ENCODE measurements around the gene EPG5. TPM values are rescaled to one million over a fixed set of nuclear protein-coding genes. Genes with fewer than 3 reads are reported as not detected.
"Not testable (repeated sequence)": the region's sequence is repeated elsewhere in the genome, so short reads cannot be mapped to it uniquely, and the experiment has no call there.

The EPG5 gene
- total and polyA plus RNA-seq, 12 donors, result 6.5 to 26.3 (median 20.4) TPM

DNA sequence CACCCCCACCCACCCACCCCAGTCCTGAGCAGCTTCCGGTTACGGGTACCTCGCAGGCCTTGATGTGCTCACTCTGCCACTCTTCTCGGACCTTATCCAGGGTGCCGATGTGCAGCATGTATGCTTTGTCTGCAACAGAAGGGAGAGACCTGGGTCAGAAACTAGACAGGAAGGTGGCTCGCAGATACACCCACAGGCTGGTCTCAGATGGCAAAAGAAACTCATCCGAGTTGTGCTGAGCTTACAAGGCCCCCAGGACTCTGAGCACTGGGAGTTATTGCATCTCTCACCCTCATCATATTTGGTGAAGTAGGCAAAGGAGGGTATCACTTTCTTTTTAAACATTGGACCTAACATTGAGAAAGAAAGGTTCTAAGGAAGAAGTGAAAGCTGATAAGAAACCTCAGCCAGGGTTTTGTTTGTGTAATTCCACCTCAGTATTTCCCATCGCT lies 30.6 kb upstream of the EPG5 start:
- DNase-seq, result no peak
- WGBS, 2 donors, result 73 to 76% methylated on average over 6 to 8 of the region's 8 CpGs
- no peaks in the 10 kb centered on the region for H3K36me3 ChIP-seq

DNA sequence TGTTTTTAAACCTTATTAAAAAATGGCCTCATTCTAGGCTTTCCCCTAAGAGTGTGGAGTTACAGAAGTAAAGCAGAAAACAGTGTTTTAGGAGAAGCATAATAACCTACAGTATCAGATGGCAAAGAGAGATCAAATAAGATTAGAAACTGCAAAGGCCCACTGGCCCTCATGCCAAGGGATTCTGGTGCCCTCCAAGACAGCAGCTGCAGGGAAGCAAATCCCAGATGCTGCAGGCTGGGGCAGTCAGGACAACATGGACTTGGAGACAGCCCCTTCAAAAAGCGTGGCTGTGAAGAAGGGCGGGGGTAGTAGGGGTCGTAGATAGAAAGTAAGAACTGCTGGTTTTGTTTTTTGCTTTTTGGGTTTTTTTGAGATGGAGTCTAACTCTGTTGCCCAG lies 28.3 kb upstream of the EPG5 start:
- intact Hi-C loops (cut with DNase I), result no loop called here
- ATAC-seq (no peak), DNase-seq (no peak)
- WGBS, 2 donors, result 95% methylated on average over 3 of the region's 3 CpGs
- Histone ChIP-seq H3K27ac (no peak overlapping the region), H3K36me3 (peaks cover 0 to 14% (median 0%) of the 10 kb centered on the region in 9 donors), H3K4me3 (no peak overlapping the region), H3K4me1 (peaks cover 0 to 15% (median 0%) of the 10 kb centered on the region in 9 donors), H3K27me3 (no peaks in the 10 kb centered on the region), H3K9me3 (no peaks in the 10 kb centered on the region)
- TF ChIP-seq, protein P1, sequence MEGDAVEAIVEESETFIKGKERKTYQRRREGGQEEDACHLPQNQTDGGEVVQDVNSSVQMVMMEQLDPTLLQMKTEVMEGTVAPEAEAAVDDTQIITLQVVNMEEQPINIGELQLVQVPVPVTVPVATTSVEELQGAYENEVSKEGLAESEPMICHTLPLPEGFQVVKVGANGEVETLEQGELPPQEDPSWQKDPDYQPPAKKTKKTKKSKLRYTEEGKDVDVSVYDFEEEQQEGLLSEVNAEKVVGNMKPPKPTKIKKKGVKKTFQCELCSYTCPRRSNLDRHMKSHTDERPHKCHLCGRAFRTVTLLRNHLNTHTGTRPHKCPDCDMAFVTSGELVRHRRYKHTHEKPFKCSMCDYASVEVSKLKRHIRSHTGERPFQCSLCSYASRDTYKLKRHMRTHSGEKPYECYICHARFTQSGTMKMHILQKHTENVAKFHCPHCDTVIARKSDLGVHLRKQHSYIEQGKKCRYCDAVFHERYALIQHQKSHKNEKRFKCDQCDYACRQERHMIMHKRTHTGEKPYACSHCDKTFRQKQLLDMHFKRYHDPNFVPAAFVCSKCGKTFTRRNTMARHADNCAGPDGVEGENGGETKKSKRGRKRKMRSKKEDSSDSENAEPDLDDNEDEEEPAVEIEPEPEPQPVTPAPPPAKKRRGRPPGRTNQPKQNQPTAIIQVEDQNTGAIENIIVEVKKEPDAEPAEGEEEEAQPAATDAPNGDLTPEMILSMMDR (IDR thresholded peaks at IDR 0.05), result no peak

More for the DNA sequence above, 30.6 kb upstream of the EPG5 start:
- Histone ChIP-seq H3K27ac (peak overlapping the region in 1 of 10 donors; percentile 48), H3K4me3 (no peak overlapping the region), H3K4me1 (peaks cover 0 to 21% (median 0%) of the 10 kb centered on the region in 9 donors), H3K9me3 (peaks cover 0 to 15% (median 0%) of the 10 kb centered on the region in 11 donors), H3K27me3 (no peaks in the 10 kb centered on the region)
- intact Hi-C loops (cut with DNase I), result no loop called here
- ATAC-seq, result no peak
- TF ChIP-seq, protein P1 (IDR thresholded peaks at IDR 0.05), result no peak

DNA sequence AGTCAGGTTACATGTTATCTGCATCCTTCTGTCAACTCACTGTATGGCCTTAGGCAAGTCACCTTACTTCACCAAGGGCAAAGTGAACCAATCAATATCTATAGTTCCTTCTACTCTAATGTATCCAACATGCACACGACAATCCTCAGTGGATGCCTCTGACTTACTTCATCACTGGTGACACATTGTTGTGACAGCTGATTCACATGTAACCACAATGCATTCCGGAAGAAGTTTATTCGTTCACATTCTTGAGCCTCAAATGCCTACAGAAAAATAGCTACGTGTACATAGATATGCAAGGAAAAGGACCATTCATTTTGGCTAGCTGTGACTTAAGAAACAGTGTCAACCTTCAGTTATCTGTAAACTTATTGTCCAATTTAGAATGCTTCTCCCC lies 26.3 kb upstream of the EPG5 start:
- no peak for DNase-seq
- intact Hi-C loops (cut with DNase I), result no loop called here
- H3K36me3 ChIP-seq, result peaks cover 0 to 29% (median 0%) of the 10 kb centered on the region in 9 donors
- 82 to 87% methylated on average over 4 of the region's 4 CpGs for WGBS, 2 donors
- no peaks in the 10 kb centered on the region for H3K9me3 ChIP-seq
- no peak overlapping the region for H3K4me3 ChIP-seq
- TF ChIP-seq, protein P1 (IDR thresholded peaks at IDR 0.05), result no peak
- no peak overlapping the region for H3K27ac ChIP-seq
- no peak for ATAC-seq
- no peaks in the 10 kb centered on the region for H3K27me3 ChIP-seq
- H3K4me1 ChIP-seq, result peaks cover 0 to 8% (median 0%) of the 10 kb centered on the region in 9 donors

DNA sequence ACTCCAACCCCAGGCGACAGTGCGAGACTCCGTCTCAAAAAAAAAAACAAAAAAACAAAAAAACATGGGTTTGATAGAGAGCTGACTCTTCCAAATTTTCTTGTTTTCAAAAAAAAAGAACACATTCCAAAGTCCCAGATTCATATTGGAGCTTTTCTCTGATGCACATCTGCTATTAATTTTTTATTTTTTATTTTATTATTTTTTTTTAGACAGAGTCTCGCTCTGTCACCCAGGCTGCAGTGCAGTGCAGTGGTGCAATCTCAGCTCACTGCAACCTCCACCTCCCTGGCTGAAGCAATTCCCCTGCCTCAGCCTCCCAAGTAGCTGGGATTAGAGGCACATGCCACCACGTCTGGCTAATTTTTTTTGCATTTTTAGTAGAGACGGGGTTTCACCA lies 25.4 kb upstream of the EPG5 start:
- H3K36me3 ChIP-seq, result peaks cover 0 to 35% (median 0%) of the 10 kb centered on the region in 9 donors

DNA sequence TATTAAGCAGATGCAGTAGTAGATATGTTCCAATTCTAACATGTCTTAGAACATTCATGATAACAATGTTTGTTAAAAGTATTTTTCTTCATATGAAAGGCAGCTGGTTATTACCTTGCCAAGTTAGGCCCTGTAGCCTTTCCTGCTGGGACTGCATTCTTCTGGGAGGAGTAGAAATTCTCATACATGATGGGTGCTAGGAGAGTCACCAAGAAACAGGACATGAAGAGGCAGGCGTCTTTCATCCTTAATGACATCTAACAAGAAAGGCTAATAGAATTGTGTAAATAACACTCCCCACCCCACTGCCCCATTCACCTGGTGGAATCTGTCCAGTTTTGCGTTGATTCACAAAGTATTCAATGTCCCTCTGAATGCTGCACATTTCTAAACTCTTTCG lies 24.7 kb upstream of the EPG5 start:
- TF ChIP-seq, protein P1 (IDR thresholded peaks at IDR 0.05), result no peak
- DNase-seq, result no peak
- WGBS, 2 donors, result 91 to 92% methylated on average over 3 of the region's 3 CpGs
- H3K27ac ChIP-seq, result no peak overlapping the region
- no peak for ATAC-seq
- no peaks in the 10 kb centered on the region for H3K27me3 ChIP-seq
- H3K9me3 ChIP-seq, result no peaks in the 10 kb centered on the region
- no peaks in the 10 kb centered on the region for H3K4me1 ChIP-seq
- H3K4me3 ChIP-seq, result no peak overlapping the region
- peaks cover 0 to 39% (median 0%) of the 10 kb centered on the region in 9 donors for H3K36me3 ChIP-seq
- intact Hi-C loops (cut with DNase I), result no loop called here

More for the DNA sequence above, 25.4 kb upstream of the EPG5 start:
- H3K27me3 ChIP-seq; ATAC-seq; DNase-seq; H3K4me1 ChIP-seq; intact Hi-C loops (cut with DNase I); H3K4me3 ChIP-seq; H3K27ac ChIP-seq; H3K9me3 ChIP-seq: not testable (repeated sequence)
- 88 to 93% methylated on average over 6 of the region's 6 CpGs for WGBS, 2 donors

All from heart right ventricle (tissue), 16 donors.